Tibial artery (tissue), 4 donors: ENCODE measurements around the gene CHKA.

Experiments used
- DNase-seq, 2 donors: peaks; one replicate each; pipeline ENCODE4 v3.0.0-alpha.2; 2019
- H3K27ac ChIP-seq, 2 donors: fragments of 200-600 bp; sonication (generic) in 1 of 2; 1 replicate in 1 of 2; 2 replicates in 1 of 2; pipeline ENCODE4 v1.5.1; 2018 to 2019; ENCODE audit warnings: mild to moderate bottlenecking in 1 of 2
- H3K27me3 ChIP-seq, 2 donors: fragments of 200-600 bp; sonication (generic) in 1 of 2; one replicate each; pipeline versions ENCODE4 v1.5.1 to v1.6.0; 2016 to 2019
- H3K36me3 ChIP-seq, 3 donors: fragments of 200-600 bp; sonication (generic) in 2 of 3; one replicate each; pipeline ENCODE4 v1.5.1; 2016 to 2019; ENCODE audit warnings: mild to moderate bottlenecking in 2 of 3
- H3K4me1 ChIP-seq, 4 donors: fragments of 200-600 bp; sonication (generic) in 2 of 4; 1 replicate in 3 of 4; 2 replicates in 1 of 4; pipeline ENCODE4 v1.5.1; 2016 to 2019
- H3K4me3 ChIP-seq, 2 donors: fragments of 200-600 bp; sonication (generic) in 1 of 2; 1 replicate in 1 of 2; 2 replicates in 1 of 2; pipeline ENCODE4 v1.5.1; 2018 to 2019; ENCODE audit warnings: mild to moderate bottlenecking in 2 of 2
- H3K9me3 ChIP-seq, 3 donors: fragments of 200-600 bp; sonication (generic) in 1 of 3; one replicate each; pipeline ENCODE4 v1.5.1; 2016 to 2019
- intact Hi-C: fragments of 100-400 bp; cut with DNase I; formaldehyde crosslinking; loops from one replicate; pipeline ENCODE4 v1.15.0; 2023; ENCODE audit warnings: low total_unique reads
- TF ChIP-seq, protein P1 (sequence below), 2 experiments: fragments of 200-600 bp in 1 of 2; fragments of 450-650 bp in 1 of 2; IDR thresholded peaks; one replicate each; pipeline ENCODE4 v1.5.1; 2017 to 2019; ENCODE audit warnings: antibody characterized with exemption in 2 of 2, mild to moderate bottlenecking in 1 of 2, moderate library complexity in 1 of 2

CHKA gene

DNA sequence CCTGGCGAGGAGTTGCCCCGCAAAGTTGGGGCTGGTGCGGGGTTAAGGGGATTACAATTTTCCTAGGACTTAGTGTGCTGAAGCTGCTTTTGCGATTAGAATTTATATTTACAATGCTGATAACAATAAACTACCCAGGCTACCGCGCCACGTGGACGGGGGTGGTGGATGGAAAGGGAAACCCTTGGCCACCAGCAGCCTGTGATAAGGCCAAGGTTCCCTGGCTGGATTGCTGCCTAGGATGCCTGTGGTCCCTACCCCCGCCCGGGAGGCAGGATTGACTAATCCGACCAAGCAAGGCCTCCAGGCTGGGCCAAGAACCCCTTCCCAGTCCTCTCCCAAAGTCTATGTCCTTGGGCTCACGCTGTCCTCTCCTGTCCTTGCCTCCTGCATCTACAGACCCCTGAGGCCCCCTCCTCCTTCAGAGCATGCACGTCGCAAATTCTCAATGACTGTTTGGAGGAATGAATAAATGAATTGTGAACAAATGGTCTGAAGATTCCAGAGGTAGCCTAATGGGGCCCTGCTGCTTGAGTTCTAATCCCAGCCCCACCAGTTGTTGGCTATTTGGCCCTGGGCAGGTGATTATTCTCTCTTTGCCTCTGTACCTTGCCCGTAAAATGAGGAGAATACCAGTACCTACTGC lies 7.6 kb upstream of the CHKA start:
- H3K9me3 ChIP-seq: no peaks in the 10 kb centered on the region
- TF ChIP-seq, protein P1, sequence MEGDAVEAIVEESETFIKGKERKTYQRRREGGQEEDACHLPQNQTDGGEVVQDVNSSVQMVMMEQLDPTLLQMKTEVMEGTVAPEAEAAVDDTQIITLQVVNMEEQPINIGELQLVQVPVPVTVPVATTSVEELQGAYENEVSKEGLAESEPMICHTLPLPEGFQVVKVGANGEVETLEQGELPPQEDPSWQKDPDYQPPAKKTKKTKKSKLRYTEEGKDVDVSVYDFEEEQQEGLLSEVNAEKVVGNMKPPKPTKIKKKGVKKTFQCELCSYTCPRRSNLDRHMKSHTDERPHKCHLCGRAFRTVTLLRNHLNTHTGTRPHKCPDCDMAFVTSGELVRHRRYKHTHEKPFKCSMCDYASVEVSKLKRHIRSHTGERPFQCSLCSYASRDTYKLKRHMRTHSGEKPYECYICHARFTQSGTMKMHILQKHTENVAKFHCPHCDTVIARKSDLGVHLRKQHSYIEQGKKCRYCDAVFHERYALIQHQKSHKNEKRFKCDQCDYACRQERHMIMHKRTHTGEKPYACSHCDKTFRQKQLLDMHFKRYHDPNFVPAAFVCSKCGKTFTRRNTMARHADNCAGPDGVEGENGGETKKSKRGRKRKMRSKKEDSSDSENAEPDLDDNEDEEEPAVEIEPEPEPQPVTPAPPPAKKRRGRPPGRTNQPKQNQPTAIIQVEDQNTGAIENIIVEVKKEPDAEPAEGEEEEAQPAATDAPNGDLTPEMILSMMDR (IDR thresholded peaks at IDR 0.05): no peak
- H3K4me1 ChIP-seq: peaks cover 0 to 24% (median 16%) of the 10 kb centered on the region in 4 donors
- H3K27me3 ChIP-seq: no peaks in the 10 kb centered on the region
- peak overlapping the region; percentile 49 to 60 for H3K4me3 ChIP-seq
- H3K36me3 ChIP-seq: no peaks in the 10 kb centered on the region
- DNase-seq: peak; percentile 70 to 79
- intact Hi-C loops: loop anchor here (5.0 kb wide), 1 partner anchor 83 kb away; the partner anchor contains the start of gene KMT5B
- H3K27ac ChIP-seq: peak overlapping the region; percentile 73 to 76

DNA sequence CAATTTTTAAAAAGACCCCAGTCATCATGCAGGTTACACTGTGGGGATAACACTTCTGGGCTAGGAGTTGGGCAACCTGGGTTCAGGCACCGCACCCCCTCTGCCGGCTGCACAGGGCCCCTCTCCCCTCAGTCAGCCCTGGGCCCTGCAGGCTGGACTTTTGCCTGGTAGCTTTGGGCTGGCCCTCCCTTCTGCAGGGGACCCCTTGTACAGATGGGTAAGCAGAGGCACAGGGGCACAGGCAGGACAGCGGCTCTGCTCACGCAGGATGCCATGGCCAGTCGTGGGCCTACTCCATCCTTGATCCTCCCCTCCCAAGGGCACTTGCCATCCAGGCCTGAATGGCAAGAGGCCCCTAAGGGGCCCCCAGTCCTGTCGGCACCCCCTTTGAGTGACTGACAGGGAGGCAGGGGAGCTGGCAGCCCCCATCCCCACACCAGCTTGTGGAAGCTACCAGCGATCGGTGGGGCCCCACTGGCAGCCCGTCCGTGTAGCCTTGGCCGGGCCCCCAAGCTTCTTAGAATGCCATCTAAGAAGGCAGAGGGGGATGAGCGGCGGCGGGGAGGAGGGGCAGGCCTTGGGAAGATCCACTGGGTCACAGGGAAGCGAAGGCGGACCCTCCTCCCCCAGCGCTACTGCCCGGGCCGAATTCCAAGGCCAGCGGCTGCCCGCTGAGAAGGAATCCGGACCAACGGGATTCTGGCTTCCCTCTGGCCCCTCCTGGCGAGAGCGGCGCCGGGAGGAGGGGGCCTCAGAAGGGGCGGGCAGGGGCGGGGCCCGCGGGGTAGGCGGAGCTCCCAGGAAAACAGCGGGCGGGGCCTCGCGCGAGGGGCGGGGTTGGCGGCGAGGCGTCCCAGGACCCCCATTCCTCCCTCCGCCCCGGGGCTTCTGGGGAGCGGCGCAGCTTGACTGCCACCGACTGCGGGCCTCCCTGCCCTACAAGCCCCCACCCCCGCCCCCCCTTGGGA lies 6.8 kb upstream of the CHKA start:
- intact Hi-C loops: loop anchor here (5.0 kb wide), 1 partner anchor 84 kb away; the partner anchor contains the start of gene KMT5B
- Histone ChIP-seq H3K27ac (peak overlapping the region; percentile 73 to 76), H3K9me3 (no peaks in the 10 kb centered on the region), H3K27me3 (no peaks in the 10 kb centered on the region), H3K36me3 (no peaks in the 10 kb centered on the region), H3K4me1 (peaks cover 0 to 27% (median 16%) of the 10 kb centered on the region in 4 donors), H3K4me3 (peak overlapping the region; percentile 49 to 60)
- TF ChIP-seq, protein P1 (IDR thresholded peaks at IDR 0.05): no peak
- DNase-seq: peak in 1 of 2 donors; percentile 74

DNA sequence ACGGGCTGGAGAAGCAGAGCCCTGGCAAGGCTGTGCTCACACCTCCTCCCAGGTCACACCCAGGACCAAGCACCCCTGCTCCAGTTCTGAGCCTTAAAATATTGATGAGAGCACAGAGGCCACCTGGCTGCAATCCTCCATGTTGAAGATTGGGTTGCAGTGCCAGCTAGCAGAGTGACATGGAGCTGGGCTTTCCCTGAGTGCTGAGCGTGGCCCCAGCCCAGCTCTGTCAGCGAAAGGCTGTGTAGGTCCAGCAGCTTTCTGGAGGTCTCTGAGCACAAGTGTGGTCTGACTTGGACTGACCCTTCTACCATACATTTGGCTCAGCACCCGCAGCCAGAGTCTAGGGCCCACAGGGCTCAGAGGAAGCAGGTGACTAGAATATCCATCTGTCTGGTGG lies 4.0 kb upstream of the CHKA start:
- Histone ChIP-seq H3K9me3 (no peaks in the 10 kb centered on the region), H3K36me3 (no peaks in the 10 kb centered on the region), H3K27ac (no peak overlapping the region), H3K4me1 (peaks cover 0 to 36% (median 25%) of the 10 kb centered on the region in 4 donors), H3K27me3 (no peaks in the 10 kb centered on the region), H3K4me3 (no peak overlapping the region)
- TF ChIP-seq, protein P1 (IDR thresholded peaks at IDR 0.05): no peak
- DNase-seq: peak in 1 of 2 donors; percentile 48
- intact Hi-C loops: loop anchor here (5.0 kb wide), 1 partner anchor 87 kb away; the partner anchor contains the start of gene KMT5B

DNA sequence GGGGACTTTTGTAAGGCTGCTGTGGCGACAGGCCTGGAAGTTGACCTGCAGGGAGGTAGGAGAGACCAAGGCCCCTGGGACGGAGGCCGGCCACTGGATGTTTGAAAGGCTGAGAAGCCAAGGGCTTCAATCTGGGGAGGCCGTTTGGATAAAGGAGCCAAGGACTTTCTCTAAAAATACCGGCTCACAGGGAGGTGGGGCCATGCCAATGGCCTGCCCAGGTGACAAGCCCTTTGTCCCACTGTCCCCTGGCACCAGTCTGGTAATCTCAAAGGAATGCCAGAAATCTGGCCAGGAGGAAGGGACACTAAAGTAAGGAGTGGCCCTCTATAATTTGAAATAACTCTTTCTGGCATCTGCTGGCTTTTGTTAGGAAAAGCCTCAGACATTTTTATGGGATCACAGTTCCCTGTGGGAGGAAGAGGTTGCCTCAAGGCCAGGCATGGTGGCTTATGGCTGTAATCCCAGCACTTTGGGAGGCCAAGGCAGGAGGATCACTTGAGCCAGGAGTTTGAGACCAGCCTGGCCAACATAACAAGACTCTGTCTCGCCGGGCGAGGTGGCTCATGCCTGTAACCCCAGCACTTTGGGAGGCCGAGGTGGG lies 1.9 kb upstream of the CHKA start:
- Histone ChIP-seq H3K27me3 (no peaks in the 10 kb centered on the region), H3K4me1 (peaks cover 0 to 36% (median 23%) of the 10 kb centered on the region in 4 donors), H3K36me3 (no peaks in the 10 kb centered on the region), H3K27ac (peak overlapping the region in 1 of 2 donors; percentile 36), H3K9me3 (no peaks in the 10 kb centered on the region), H3K4me3 (no peak overlapping the region)
- TF ChIP-seq, protein P1 (IDR thresholded peaks at IDR 0.05): no peak
- no peak for DNase-seq
- intact Hi-C loops: loop anchor here (5.0 kb wide), 1 partner anchor 111 kb away; the partner anchor contains the start of gene ALDH3B1
